Gastrocnemius medialis (tissue), 4 donors: ENCODE measurements around the gene FKBP4. TPM values are rescaled to one million over a fixed set of nuclear protein-coding genes. Genes with fewer than 3 reads are reported as not detected.

Experiments used
- ATAC-seq, 2 donors: fragments of 150-250 bp; one replicate each; pipeline ENCODE4 v1.9.1; 2016
- DNase-seq, 2 donors: peaks; one replicate each; pipeline ENCODE4 v3.0.0-alpha.2; 2019
- H3K27ac ChIP-seq, 4 donors: fragments of 200-600 bp; sonication (generic); 1 replicate in 1 of 4; 2 replicates in 3 of 4; pipeline ENCODE4 v1.5.1; 2016 to 2018; ENCODE audit warnings: mild to moderate bottlenecking in 2 of 4, moderate library complexity in 1 of 4
- H3K27me3 ChIP-seq, 3 donors: fragments of 200-600 bp; sonication (generic) in 2 of 3; 1 replicate in 1 of 3; 2 replicates in 2 of 3; pipeline versions ENCODE4 v1.5.1 to v1.6.0; 2016 to 2019; ENCODE audit warnings: mild to moderate bottlenecking in 1 of 3, moderate library complexity in 1 of 3
- H3K36me3 ChIP-seq, 2 donors: fragments of 200-600 bp; sonication (generic) in 1 of 2; one replicate each; pipeline ENCODE4 v1.5.1; 2017 to 2018
- H3K4me1 ChIP-seq, 2 donors: fragments of 200-600 bp; sonication (generic) in 1 of 2; one replicate each; pipeline ENCODE4 v1.5.1; 2016 to 2017; ENCODE audit warnings: mild to moderate bottlenecking in 2 of 2
- H3K4me3 ChIP-seq, 4 donors: fragments of 200-600 bp; sonication (generic) in 3 of 4; 1 replicate in 1 of 4; 2 replicates in 3 of 4; pipeline ENCODE4 v1.5.1; 2016 to 2019; ENCODE audit warnings: mild to moderate bottlenecking in 2 of 4
- H3K9me3 ChIP-seq, 3 donors: fragments of 200-600 bp; sonication (generic) in 2 of 3; 1 replicate in 1 of 3; 2 replicates in 2 of 3; pipeline ENCODE4 v1.5.1; 2016 to 2019
- CTCF ChIP-seq, 5 experiments: fragments of 450-650 bp in 3 of 5; fragments of 200-600 bp in 2 of 5; sonication (generic) in 2 of 5; IDR thresholded peaks in 4 of 5; conservative IDR thresholded peaks in 1 of 5; 1 replicate in 4 of 5; 2 replicates in 1 of 5; pipeline ENCODE4 v1.5.1; 2016 to 2019; ENCODE audit warnings: antibody characterized with exemption in 5 of 5, mild to moderate bottlenecking in 3 of 5, moderate library complexity in 3 of 5
- POLR2A ChIP-seq, 2 donors: fragments of 450-650 bp; IDR thresholded peaks; one replicate each; pipeline ENCODE4 v1.6.1; 2017; ENCODE audit warnings: antibody characterized with exemption in 2 of 2, mild to moderate bottlenecking in 2 of 2, moderate library complexity in 2 of 2
- in situ Hi-C, 4 donors: fragments of 200-750 bp; cut with MboI; loops; one replicate each; pipeline versions ENCODE4 v1.15.0 to v1.8.0; 2017; ENCODE audit warnings: low sequenced_read_pairs in 4 of 4
- intact Hi-C: fragments of 100-400 bp; cut with DNase I; formaldehyde crosslinking; loops from one replicate; pipeline ENCODE4 v1.15.1; 2023; ENCODE audit warnings: low total_unique reads
- total RNA-seq, 4 donors: library from RNA; depleted of rRNA; stranded (reverse); fragments of >200 nt; gene quantifications; one replicate each; pipeline versions ENCODE4 v1.1.0 to v1.2.3, GENCODE V29; 2016

Gene FKBP4, protein sequence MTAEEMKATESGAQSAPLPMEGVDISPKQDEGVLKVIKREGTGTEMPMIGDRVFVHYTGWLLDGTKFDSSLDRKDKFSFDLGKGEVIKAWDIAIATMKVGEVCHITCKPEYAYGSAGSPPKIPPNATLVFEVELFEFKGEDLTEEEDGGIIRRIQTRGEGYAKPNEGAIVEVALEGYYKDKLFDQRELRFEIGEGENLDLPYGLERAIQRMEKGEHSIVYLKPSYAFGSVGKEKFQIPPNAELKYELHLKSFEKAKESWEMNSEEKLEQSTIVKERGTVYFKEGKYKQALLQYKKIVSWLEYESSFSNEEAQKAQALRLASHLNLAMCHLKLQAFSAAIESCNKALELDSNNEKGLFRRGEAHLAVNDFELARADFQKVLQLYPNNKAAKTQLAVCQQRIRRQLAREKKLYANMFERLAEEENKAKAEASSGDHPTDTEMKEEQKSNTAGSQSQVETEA
- 10 to 100 TPM; 41.9 to 96.0 (median 53.0) TPM for total RNA-seq

DNA sequence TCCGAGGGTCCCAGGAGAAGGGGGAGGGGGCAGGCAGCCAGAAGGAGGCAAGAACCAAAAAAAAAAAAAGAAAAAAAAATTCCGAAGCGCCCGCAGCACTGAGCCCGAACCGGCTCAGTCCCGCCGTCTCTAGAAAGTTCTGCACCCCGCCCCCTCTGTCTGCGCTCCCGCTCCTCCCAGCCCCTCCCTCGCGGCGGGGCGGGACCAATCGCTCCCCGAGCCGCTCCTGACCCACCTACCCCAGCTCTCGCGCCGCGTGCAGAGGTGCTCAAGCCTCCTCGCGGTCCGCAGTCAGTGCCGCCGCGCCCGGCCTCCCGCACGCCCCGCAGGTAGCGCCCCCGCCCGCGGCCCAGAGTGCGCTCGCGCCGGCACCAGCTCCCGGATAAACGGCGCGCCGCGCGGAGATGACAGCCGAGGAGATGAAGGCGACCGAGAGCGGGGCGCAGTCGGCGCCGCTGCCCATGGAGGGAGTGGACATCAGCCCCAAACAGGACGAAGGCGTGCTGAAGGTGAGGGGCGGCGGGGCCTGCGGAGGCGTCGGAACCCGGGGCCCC is at the start of gene FKBP4:
TSS of gene FKBP4 (plus strand) at position 235 of the 554 bp plus-strand sequence. CDS start at position 405, 170 bp downstream.
- intact Hi-C loops (loop anchor here (1.0 to 10.0 kb wide), 3 partner anchors 17 to 1080 kb away; partner anchors contain the start of genes ITFG2 and PARP11), in situ Hi-C loops (loop anchor here in 1 of 4 donors (25.0 kb wide), 1 partner anchor 1158 kb away; the partner anchor contains the start of gene WNT5B)
- Histone ChIP-seq H3K4me1 (peaks cover 21 to 22% of the 10 kb centered on the region in 2 donors), H3K27ac (peak within 1 kb of the TSS; percentile 86 to 92 (median 88)), H3K36me3 (peaks cover 0 to 28% of the 10 kb centered on the region in 2 donors), H3K9me3 (no peaks in the 10 kb centered on the region), H3K27me3 (no peaks in the 10 kb centered on the region), H3K4me3 (peak within 1 kb of the TSS; percentile 72 to 84 (median 78))
- peak; percentile 87 to 90 for DNase-seq
- peak in 1 of 5 experiments; percentile 12 for TF ChIP-seq CTCF (IDR thresholded peaks at IDR 0.05 in 4 of 5, conservative IDR thresholded peaks at IDR 0.05 in 1 of 5)
- TF ChIP-seq POLR2A (IDR thresholded peaks at IDR 0.05), result peak; percentile 96 to 98
- peak; percentile 84 for ATAC-seq

GRCh38 chr12:2745655-2746054 is 49.1 kb upstream of the FKBP4 start:
- DNase-seq, result no peak
- ATAC-seq, result no peak
- H3K4me1 ChIP-seq, result no peaks in the 10 kb centered on the region
- no peaks in the 10 kb centered on the region for H3K27me3 ChIP-seq
- intact Hi-C loops (no loop called here), in situ Hi-C loops (no loop called here)
- no peaks in the 10 kb centered on the region for H3K36me3 ChIP-seq
- H3K4me3 ChIP-seq, result no peak overlapping the region
- H3K9me3 ChIP-seq, result no peaks in the 10 kb centered on the region
- TF ChIP-seq POLR2A (IDR thresholded peaks at IDR 0.05), result no peak
- no peak for TF ChIP-seq CTCF (IDR thresholded peaks at IDR 0.05 in 4 of 5, conservative IDR thresholded peaks at IDR 0.05 in 1 of 5)
- H3K27ac ChIP-seq, result no peak overlapping the region

DNA sequence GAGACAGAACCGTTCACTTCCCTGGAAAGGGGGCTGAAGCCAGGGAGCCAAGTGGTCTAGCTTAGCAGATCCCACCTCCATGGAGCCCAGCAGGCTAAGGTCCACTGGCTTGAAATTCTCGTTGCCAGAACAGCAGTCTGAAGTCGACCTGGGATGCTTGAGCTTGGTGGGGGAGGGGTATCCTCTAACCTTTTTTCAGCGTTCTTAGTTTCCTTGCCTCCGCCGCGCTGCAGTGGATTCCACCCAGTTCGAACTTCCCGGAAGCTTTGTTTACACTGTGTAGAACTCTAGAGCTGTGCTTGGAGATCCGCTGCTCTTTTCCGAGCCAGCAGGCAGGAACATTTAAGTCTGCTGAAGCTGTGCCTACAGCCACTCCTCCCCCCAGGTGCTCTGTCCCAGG is 45.2 kb upstream of the FKBP4 start:
- no peaks in the 10 kb centered on the region for H3K36me3 ChIP-seq
- DNase-seq, result no peak
- ATAC-seq, result no peak
- TF ChIP-seq POLR2A (IDR thresholded peaks at IDR 0.05), result no peak
- TF ChIP-seq CTCF (IDR thresholded peaks at IDR 0.05 in 4 of 5, conservative IDR thresholded peaks at IDR 0.05 in 1 of 5), result no peak
- H3K4me3 ChIP-seq, result no peak overlapping the region
- no peaks in the 10 kb centered on the region for H3K27me3 ChIP-seq
- in situ Hi-C loops (no loop called here), intact Hi-C loops (no loop called here)
- no peaks in the 10 kb centered on the region for H3K4me1 ChIP-seq
- no peaks in the 10 kb centered on the region for H3K9me3 ChIP-seq
- no peak overlapping the region for H3K27ac ChIP-seq

DNA sequence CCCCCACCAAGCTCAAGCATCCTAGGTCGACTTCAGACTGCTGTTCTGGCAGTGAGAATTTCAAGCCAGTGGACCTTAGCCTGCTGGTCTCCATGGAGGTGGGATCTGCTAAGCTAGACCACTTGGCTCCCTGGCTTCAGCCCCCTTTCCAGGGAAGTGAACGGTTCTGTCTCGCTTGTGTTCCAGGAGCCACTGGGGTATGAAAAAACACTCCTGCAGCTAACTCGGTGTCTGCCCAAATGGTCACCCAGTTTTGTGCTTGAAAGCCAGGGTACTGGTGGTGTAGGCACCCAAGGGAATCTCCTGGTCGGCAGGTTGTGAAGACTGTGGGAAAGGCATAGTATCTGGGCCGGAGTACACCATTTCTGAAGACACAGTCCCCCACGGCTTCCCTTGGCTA is 44.6 kb upstream of the FKBP4 start:
- TF ChIP-seq POLR2A (IDR thresholded peaks at IDR 0.05) (no peak), CTCF (IDR thresholded peaks at IDR 0.05 in 4 of 5, conservative IDR thresholded peaks at IDR 0.05 in 1 of 5) (no peak)
- Histone ChIP-seq H3K4me1 (no peaks in the 10 kb centered on the region), H3K36me3 (no peaks in the 10 kb centered on the region), H3K4me3 (no peak overlapping the region), H3K9me3 (no peaks in the 10 kb centered on the region), H3K27me3 (no peaks in the 10 kb centered on the region), H3K27ac (no peak overlapping the region)
- intact Hi-C loops (no loop called here), in situ Hi-C loops (no loop called here)
- DNase-seq (no peak), ATAC-seq (no peak)
